Sigmoid colon (tissue), 4 donors: Measurements from ENCODE around the gene ZNF490.

Experiments
- CTCF ChIP-seq, 4 experiments: fragments of 450-650 bp in 3 of 4; fragments of 200-600 bp in 1 of 4; IDR thresholded peaks; one replicate each; pipeline ENCODE4 v1.5.1; 2016 to 2019; ENCODE audit warnings: antibody characterized with exemption in 4 of 4, mild to moderate bottlenecking in 3 of 4, moderate library complexity in 2 of 4
- EP300 ChIP-seq, 4 donors: sonication (generic); formaldehyde crosslinking; IDR thresholded peaks; one replicate each; pipeline ENCODE4 v1.6.1; 2017; ENCODE audit warnings: antibody characterized with exemption in 4 of 4

- no peak for TF ChIP-seq CTCF (IDR thresholded peaks at IDR 0.05)
- TF ChIP-seq EP300 (IDR thresholded peaks at IDR 0.05): no peak
These were observed 37.0 kb upstream of the ZNF490 start for GRCh38 chr19:12647490-12648071.
